Smooth muscle cell of the umbilical artery (primary cell): Measurements from ENCODE around the gene TMEM131L. TPM values are rescaled to one million over a fixed set of nuclear protein-coding genes. Genes with fewer than 3 reads are reported as not detected.

ENCODE experiments used
- total RNA-seq: library from RNA; depleted of rRNA; stranded (reverse); fragments of >200 nt; gene quantifications from 2 replicates; pipeline ENCODE4 v1.2.3, GENCODE V29; 2014

The TMEM131L gene, protein sequence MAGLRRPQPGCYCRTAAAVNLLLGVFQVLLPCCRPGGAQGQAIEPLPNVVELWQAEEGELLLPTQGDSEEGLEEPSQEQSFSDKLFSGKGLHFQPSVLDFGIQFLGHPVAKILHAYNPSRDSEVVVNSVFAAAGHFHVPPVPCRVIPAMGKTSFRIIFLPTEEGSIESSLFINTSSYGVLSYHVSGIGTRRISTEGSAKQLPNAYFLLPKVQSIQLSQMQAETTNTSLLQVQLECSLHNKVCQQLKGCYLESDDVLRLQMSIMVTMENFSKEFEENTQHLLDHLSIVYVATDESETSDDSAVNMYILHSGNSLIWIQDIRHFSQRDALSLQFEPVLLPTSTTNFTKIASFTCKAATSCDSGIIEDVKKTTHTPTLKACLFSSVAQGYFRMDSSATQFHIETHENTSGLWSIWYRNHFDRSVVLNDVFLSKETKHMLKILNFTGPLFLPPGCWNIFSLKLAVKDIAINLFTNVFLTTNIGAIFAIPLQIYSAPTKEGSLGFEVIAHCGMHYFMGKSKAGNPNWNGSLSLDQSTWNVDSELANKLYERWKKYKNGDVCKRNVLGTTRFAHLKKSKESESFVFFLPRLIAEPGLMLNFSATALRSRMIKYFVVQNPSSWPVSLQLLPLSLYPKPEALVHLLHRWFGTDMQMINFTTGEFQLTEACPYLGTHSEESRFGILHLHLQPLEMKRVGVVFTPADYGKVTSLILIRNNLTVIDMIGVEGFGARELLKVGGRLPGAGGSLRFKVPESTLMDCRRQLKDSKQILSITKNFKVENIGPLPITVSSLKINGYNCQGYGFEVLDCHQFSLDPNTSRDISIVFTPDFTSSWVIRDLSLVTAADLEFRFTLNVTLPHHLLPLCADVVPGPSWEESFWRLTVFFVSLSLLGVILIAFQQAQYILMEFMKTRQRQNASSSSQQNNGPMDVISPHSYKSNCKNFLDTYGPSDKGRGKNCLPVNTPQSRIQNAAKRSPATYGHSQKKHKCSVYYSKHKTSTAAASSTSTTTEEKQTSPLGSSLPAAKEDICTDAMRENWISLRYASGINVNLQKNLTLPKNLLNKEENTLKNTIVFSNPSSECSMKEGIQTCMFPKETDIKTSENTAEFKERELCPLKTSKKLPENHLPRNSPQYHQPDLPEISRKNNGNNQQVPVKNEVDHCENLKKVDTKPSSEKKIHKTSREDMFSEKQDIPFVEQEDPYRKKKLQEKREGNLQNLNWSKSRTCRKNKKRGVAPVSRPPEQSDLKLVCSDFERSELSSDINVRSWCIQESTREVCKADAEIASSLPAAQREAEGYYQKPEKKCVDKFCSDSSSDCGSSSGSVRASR (N-terminal part only)
- total RNA-seq: 10.4 and 15.6 TPM in 2 replicates

DNA sequence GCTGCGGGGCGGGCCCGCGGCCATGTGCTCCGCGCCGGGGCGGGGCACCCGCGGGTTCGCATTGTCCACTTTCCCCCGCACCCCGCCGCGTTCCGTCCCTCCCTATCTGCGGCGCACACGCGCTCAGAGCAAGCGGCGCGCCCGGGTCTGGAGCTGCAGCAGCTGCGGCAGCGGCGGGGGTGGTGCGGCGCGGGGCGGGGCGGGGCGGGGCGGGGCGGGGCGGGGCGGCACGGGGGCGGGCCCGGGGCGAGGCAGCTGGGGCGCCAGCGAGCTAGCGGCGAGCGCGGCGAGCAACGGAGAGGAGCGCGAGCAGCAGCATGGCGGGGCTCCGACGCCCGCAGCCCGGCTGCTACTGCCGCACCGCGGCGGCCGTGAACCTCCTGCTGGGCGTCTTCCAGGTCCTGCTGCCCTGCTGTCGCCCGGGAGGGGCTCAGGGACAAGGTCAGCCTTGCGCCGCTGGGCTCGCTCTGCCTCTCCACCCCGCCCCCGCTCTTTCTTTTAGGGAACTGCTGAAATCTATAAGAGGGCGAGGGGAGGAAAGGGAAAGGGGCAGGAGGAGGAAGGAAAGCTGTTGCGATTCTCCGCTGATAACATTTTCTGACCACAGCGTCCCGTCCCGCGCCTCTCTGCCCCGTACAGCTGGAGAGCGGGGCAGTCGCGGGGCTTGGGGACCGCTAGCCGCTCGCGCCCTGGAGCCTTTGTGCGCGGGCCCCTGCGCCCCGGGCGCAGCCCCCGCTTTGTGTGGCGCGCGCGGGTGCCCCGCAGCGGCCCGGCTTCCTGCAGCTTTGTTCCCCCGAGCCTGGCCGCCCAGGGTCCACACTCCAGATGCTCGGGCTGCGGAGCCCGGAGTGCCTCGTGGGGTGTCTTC is at the start of gene TMEM131L:
TSS of gene TMEM131L (plus strand) at position 280 of the 868 bp plus-strand sequence. CDS start at position 318, 38 bp downstream.

DNA sequence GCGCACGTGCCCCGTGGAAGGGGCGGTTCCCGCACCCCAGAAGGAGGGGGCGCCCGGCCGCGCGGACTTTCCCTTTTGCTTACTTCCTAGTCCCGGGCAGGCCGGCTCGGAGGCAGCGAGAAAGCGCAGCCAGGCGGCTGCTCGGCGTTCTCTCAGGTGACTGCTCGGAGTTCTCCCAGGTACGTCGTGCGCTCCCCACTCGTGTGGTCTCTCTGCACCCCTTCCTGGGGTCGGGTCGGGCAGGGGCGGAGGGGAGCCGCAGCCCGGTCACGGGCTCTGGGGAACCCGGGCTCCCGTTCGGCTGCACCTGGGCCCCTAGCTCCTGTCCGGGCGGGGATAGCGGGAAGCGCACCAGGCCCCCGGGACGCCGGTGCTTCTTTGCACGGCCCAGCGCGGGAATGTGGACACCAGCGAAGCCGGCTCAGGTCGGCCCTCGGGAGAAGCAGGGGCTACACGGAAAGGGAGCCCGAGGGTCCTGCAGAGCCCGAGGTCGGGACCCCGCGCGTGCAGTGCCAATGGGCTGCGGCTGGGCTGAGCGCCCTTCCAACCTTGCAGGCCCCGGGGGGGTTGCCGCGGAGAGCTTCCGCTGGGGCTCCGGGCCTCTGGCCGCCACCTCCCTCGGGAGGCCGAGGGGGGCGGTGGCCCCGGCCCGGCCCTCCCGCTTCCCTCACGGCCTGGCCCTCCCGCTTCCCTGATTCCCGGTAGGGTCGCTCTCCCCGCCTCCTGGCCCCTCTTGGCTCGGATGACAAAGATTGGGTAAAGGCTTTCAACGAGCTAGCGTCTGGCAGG is 218.2 kb downstream of the TMEM131L start, which contains the start of gene TLR2:
TSS of gene TLR2 (plus strand) at position 99 of the 789 bp plus-strand sequence. CDS start 18,628 bp downstream, outside the sequence.

Other genes starting within 250 kb of the TMEM131L start
- gene MND1, start 121.7 kb upstream of the TMEM131L start, total RNA-seq: 1.8 and 3.0 TPM in 2 replicates
- gene TLR2, start 217.9 kb downstream of the TMEM131L start, total RNA-seq: 0.55 TPM in 1 of 2 replicates, not detected in the other